K562 (cell line): Measurements from ENCODE around the gene RXFP1. TPM values are rescaled to one million over a fixed set of nuclear protein-coding genes. Genes with fewer than 3 reads are reported as not detected.

Experiments
- ATAC-seq: fragments of 200-7000 bp; cut with Tn5 transposase; 3 replicates; pipeline ENCODE4 v1.9.1; 2020; ENCODE audit warnings: moderate library complexity
- BruUV-seq: library from RNA; stranded (reverse); fragments of 400-500 nt; replicated peaks from 2 replicates; lab custom pipeline; 2021; lab: Mats Ljungman, UMichigan
- CTCF ChIA-PET: fragments of 300-600 bp; formaldehyde crosslinking; extraction: SDS; loops from one replicate; lab custom pipeline; 2021; ENCODE audit warnings: low intra/inter-chr PET ratio; lab: Yijun Ruan, JAX
- POLR2A ChIA-PET: fragments of 300-600, 350-650 bp; sonication (Branson Sonifier 250); formaldehyde crosslinking; extraction: SDS; loops from one replicate; lab custom pipeline; 2021; ENCODE audit warnings: antibody characterized with exemption, inconsistent platforms; lab: Yijun Ruan, JAX
- DNase-seq, 4 experiments: peaks; one replicate each; pipeline versions ENCODE4 v3.0.0 to v3.0.0-alpha.2; 2011 to 2018; ENCODE audit warnings: low spot score in 3 of 4, mixed read lengths in 3 of 4; ENCODE audit errors: extremely low read depth in 1 of 4
- FAIRE-seq: peaks from 2 replicates; lab custom pipeline; 2011; peaks lifted over from hg19 to GRCh38; lab: Jason Lieb, UNC
- H2AFZ ChIP-seq: 2 replicates; pipeline ENCODE4 v1.6.0; 2011; ENCODE audit warnings: low read depth, low read length, control low read depth, inconsistent platforms
- H3K27ac ChIP-seq: fragments of 200-600 bp; 3 replicates; pipeline ENCODE4 v1.8.0; 2011; ENCODE audit warnings: low read depth, mild to moderate bottlenecking, control low read depth, inconsistent platforms, low read length, moderate library complexity, mixed read lengths; ENCODE audit errors: extremely low read depth
- H3K27me3 ChIP-seq, 2 experiments: fragments of 300-600 bp in 1 of 2; 2 replicates in 1 of 2; 3 replicates in 1 of 2; pipeline versions ENCODE4 v1.6.0 to v1.8.0; 2011; ENCODE audit warnings: inconsistent platforms in 2 of 2, low read length in 2 of 2, mild to moderate bottlenecking in 1 of 2, mixed read lengths in 1 of 2, moderate library complexity in 1 of 2; ENCODE audit not compliant: control insufficient read depth in 2 of 2, insufficient read depth in 2 of 2
- H3K36me3 ChIP-seq: fragments of 300-600 bp; 3 replicates; pipeline ENCODE4 v1.8.0; 2011; ENCODE audit warnings: mild to moderate bottlenecking, low read length, inconsistent platforms; ENCODE audit not compliant: control insufficient read depth, insufficient read depth
- H3K4me1 ChIP-seq, 2 experiments: fragments of 200-600 bp in 1 of 2; replicated peaks in 1 of 2; 2 replicates in 1 of 2; 3 replicates in 1 of 2; pipeline versions ENCODE4 v1.5.1 to v1.8.0; 2011; ENCODE audit warnings: inconsistent platforms in 2 of 2, low read length in 2 of 2, mild to moderate bottlenecking in 1 of 2, mixed read lengths in 1 of 2, moderate library complexity in 1 of 2; ENCODE audit not compliant: control insufficient read depth in 2 of 2, insufficient read depth in 2 of 2
- H3K4me2 ChIP-seq: 2 replicates; pipeline ENCODE4 v1.6.1; 2011; ENCODE audit warnings: low read length, control low read depth, inconsistent platforms, mixed read lengths; ENCODE audit not compliant: insufficient read depth
- H3K4me3 ChIP-seq: fragments of 200-600 bp; sonication (generic), shearing (Covaris generic); 2 replicates; pipeline ENCODE4 v1.5.1; 2016; ENCODE audit warnings: control low read depth, inconsistent platforms
- H3K79me2 ChIP-seq: fragments of 200-600 bp; 3 replicates; pipeline ENCODE4 v1.8.0; 2011; ENCODE audit warnings: low read length, inconsistent platforms; ENCODE audit not compliant: control insufficient read depth, insufficient read depth
- H3K9ac ChIP-seq, 2 experiments: 2 replicates each; pipeline versions ENCODE4 v1.6.0 to v1.6.1; 2011; ENCODE audit warnings: low read depth in 2 of 2, low read length in 2 of 2, control low read depth in 1 of 2, inconsistent platforms in 1 of 2, mild to moderate bottlenecking in 1 of 2, mixed read lengths in 1 of 2; ENCODE audit not compliant: insufficient read depth in 1 of 2
- H3K9me1 ChIP-seq: one replicate; pipeline ENCODE4 v1.6.0; 2011; ENCODE audit warnings: inconsistent platforms, mild to moderate bottlenecking, low read length, moderate library complexity; ENCODE audit not compliant: control insufficient read depth, insufficient read depth
- H3K9me3 ChIP-seq: replicated peaks from 2 replicates; pipeline ENCODE4 v1.5.1; 2011; ENCODE audit warnings: low read depth, low read length, inconsistent platforms; ENCODE audit not compliant: control insufficient read depth, insufficient read depth
- H4K20me1 ChIP-seq: replicated peaks from 2 replicates; pipeline ENCODE4 v1.6.1; 2011; ENCODE audit warnings: low read length, inconsistent platforms, mixed read lengths; ENCODE audit not compliant: control insufficient read depth, insufficient read depth
- DMBX1 ChIP-seq: fragments of 250-450 bp; sonication (Bioruptor Pico); IDR thresholded peaks from 2 replicates; pipeline ENCODE4 v1.8.0; 2022; ENCODE audit warnings: inconsistent platforms, mild to moderate bottlenecking, moderate library complexity, borderline replicate concordance
- E2F5 ChIP-seq: sonication (generic); formaldehyde crosslinking; IDR thresholded peaks from 2 replicates; pipeline ENCODE4 v1.8.0; 2022; ENCODE audit warnings: mild to moderate bottlenecking, missing genetic modification reagents
- EWSR1 ChIP-seq: fragments of 450-650 bp; IDR thresholded peaks from 2 replicates; pipeline ENCODE4 v1.6.1; 2018; ENCODE audit warnings: borderline replicate concordance, mild to moderate bottlenecking, low read depth, moderate library complexity; ENCODE audit not compliant: partially characterized antibody
- FOSL1 ChIP-seq: fragments of 200-800 bp; sonication (Bioruptor generic); conservative IDR thresholded peaks from 2 replicates; pipeline ENCODE4 v1.6.1; 2016; ENCODE audit warnings: missing genetic modification characterization, missing compliant biosample characterization
- GABPB1 ChIP-seq: sonication (generic); formaldehyde crosslinking; IDR thresholded peaks from 2 replicates; pipeline ENCODE4 v1.8.0; 2022; ENCODE audit warnings: mild to moderate bottlenecking, missing genetic modification reagents
- GTF2A2 ChIP-seq: IDR thresholded peaks from 2 replicates; pipeline ENCODE4 v1.6.1; 2016; ENCODE audit warnings: mild to moderate bottlenecking, missing genetic modification characterization, missing compliant biosample characterization
- HDAC1 ChIP-seq, 2 experiments: fragments of 450-650 bp; IDR thresholded peaks; 2 replicates each; pipeline ENCODE4 v1.6.1; 2016 to 2017; ENCODE audit warnings: inconsistent platforms in 1 of 2, mild to moderate bottlenecking in 1 of 2, moderate library complexity in 1 of 2
- HLTF ChIP-seq: fragments of 450-650 bp; IDR thresholded peaks from 2 replicates; pipeline ENCODE4 v1.6.1; 2016
- KLF10 ChIP-seq: fragments of 250-450 bp; sonication (Bioruptor Pico); IDR thresholded peaks from 2 replicates; pipeline ENCODE4 v1.6.1; 2021; ENCODE audit warnings: matching md5 sums
- L3MBTL2 ChIP-seq: fragments of 450-650 bp; IDR thresholded peaks from 2 replicates; pipeline ENCODE4 v1.6.1; 2016; ENCODE audit warnings: mild to moderate bottlenecking, moderate library complexity
- MTA1 ChIP-seq: fragments of 450-650 bp; IDR thresholded peaks from 2 replicates; pipeline ENCODE4 v1.6.1; 2017; ENCODE audit warnings: borderline replicate concordance
- NR1H2 ChIP-seq: sonication (generic); formaldehyde crosslinking; IDR thresholded peaks from 2 replicates; pipeline ENCODE4 v1.4.0; 2020; ENCODE audit warnings: mild to moderate bottlenecking, missing genetic modification reagents
- NR2C1 ChIP-seq, 2 experiments: fragments of 450-650 bp; IDR thresholded peaks; 2 replicates each; pipeline ENCODE4 v1.6.1; 2017; ENCODE audit warnings: mild to moderate bottlenecking in 2 of 2, antibody characterized with exemption in 1 of 2, inconsistent platforms in 1 of 2, missing compliant biosample characterization in 1 of 2, missing genetic modification characterization in 1 of 2
- RBBP5 ChIP-seq: fragments of 200-600 bp; sonication (generic); IDR thresholded peaks from 2 replicates; pipeline ENCODE4 v1.6.1; 2012; ENCODE audit warnings: borderline replicate concordance, mild to moderate bottlenecking, low read length, control low read depth, inconsistent platforms; ENCODE audit not compliant: insufficient read depth, poor library complexity, severe bottlenecking
- SIN3B ChIP-seq: fragments of 450-650 bp; IDR thresholded peaks from 2 replicates; pipeline ENCODE4 v1.6.1; 2017; ENCODE audit warnings: low read depth, mild to moderate bottlenecking, moderate library complexity
- SMARCC2 ChIP-seq: fragments of 450-650 bp; IDR thresholded peaks from 2 replicates; pipeline ENCODE4 v1.6.1; 2017; ENCODE audit warnings: antibody characterized with exemption, moderate library complexity, mild to moderate bottlenecking, low read depth
- SP1 ChIP-seq: sonication (generic); formaldehyde crosslinking; IDR thresholded peaks from 2 replicates; pipeline ENCODE4 v1.8.1; 2022; ENCODE audit warnings: mild to moderate bottlenecking, missing genetic modification reagents
- SPI1 ChIP-seq: IDR thresholded peaks from 2 replicates; pipeline ENCODE4 v1.6.1; 2011; ENCODE audit warnings: low read depth, low read length, control low read depth, borderline replicate concordance
- WGBS: fragments of 100-300 bp; shearing (Covaris generic); methylation state at CpG from one replicate; pipeline ENCODE4 v1.1.6; 2016; ENCODE audit warnings: low coverage, mixed read lengths; ENCODE audit not compliant: insufficient coverage; ENCODE audit errors: missing lambda C conversion rate; 5-methylcytosine and 5-hydroxymethylcytosine counted together
- in situ Hi-C: fragments of 300-500 bp; cut with MboI; formaldehyde crosslinking; loops from 4 replicates; pipeline ENCODE4 v1.15.0; 2018; ENCODE audit warnings: inconsistent platforms, mixed read lengths
- intact Hi-C: fragments of 100-400 bp; cut with micrococcal nuclease; formaldehyde crosslinking; loops from 2 replicates; pipeline ENCODE4 v1.14.2; 2022
- polyA plus RNA-seq, 8 experiments: library from polyadenylated mRNA; depleted of rRNA in 4 of 8; stranded (reverse) in 5 of 8; unstranded in 3 of 8; fragments of >200 nt; fragmentation: Nextera tagmentation in 2 of 8; fragmentation: Illumina TruSeq in 1 of 8; extraction: Ambion mirVana in 2 of 8; extraction: Trizol in 1 of 8; gene quantifications; 2 replicates each; pipeline versions ENCODE4 v1.2.1 to v1.2.3, GENCODE V29; 2011 to 2014; ENCODE audit warnings: inconsistent platforms in 1 of 8, missing spikeins in 1 of 8
- total RNA-seq, 7 experiments: library from RNA; depleted of rRNA in 6 of 7; stranded (reverse); fragments of >200 nt in 6 of 7; fragmentation: Illumina TruSeq in 2 of 7; extraction: Trizol in 2 of 7; gene quantifications; 2 replicates each; pipeline versions ENCODE4 v1.2.1 to v1.2.3, GENCODE V29; 2011 to 2021; ENCODE audit warnings: low replicate concordance in 1 of 7
- TF ChIP-seq, protein P1 (sequence below): fragments of 250-450 bp; sonication (Bioruptor Pico); IDR thresholded peaks from 2 replicates; pipeline ENCODE4 v1.5.0; 2021
- TF ChIP-seq, protein P2 (sequence below), 2 experiments: fragments of 450-650 bp; conservative IDR thresholded peaks; 2 replicates each; pipeline ENCODE4 v1.6.1; 2017; ENCODE audit warnings: mild to moderate bottlenecking in 2 of 2, moderate library complexity in 2 of 2

The RXFP1 gene
- total and polyA plus RNA-seq, 9 of the 15 experiments (the other 6 are each of a cell fraction or from before 2014, with no cell fraction given), result 0.03 to 0.06 (median 0.04) TPM; not detected in 6

GRCh38 chr4:158586881-158587280, 65.2 kb downstream of the RXFP1 start:
- no peak overlapping the region for H2AFZ ChIP-seq
- H3K79me2 ChIP-seq, result no peaks in the 10 kb centered on the region
- no peaks in the 10 kb centered on the region for H3K9me1 ChIP-seq
- CTCF ChIA-PET, result no interaction called here
- no peaks in the 10 kb centered on the region for H3K4me1 ChIP-seq
- POLR2A ChIA-PET, result interaction anchor here (1.2 kb wide), 1 partner anchor 12 kb away, joined by 3 read pairs; no protein-coding TSS in a partner anchor
- FAIRE-seq (no peak), DNase-seq (no peak), ATAC-seq (no peak)
- in situ Hi-C loops, result no loop called here
- WGBS, result 9% methylated on average over 4 of the region's 4 CpGs
- H3K36me3 ChIP-seq, result no peaks in the 10 kb centered on the region
- no peaks in the 10 kb centered on the region for H4K20me1 ChIP-seq
- no peaks in the 10 kb centered on the region for H3K27me3 ChIP-seq
- intact Hi-C loops, result no loop called here
- no peaks in the 10 kb centered on the region for H3K9me3 ChIP-seq
- no peak overlapping the region for H3K4me3 ChIP-seq
- H3K9ac ChIP-seq, result no peak overlapping the region
- H3K4me2 ChIP-seq, result no peak overlapping the region
- TF ChIP-seq E2F5 (CRISPR knock-in tag) (no peak), SIN3B (no peak), HDAC1 (IDR thresholded peaks at IDR 0.05) (no peak), EWSR1 (no peak), SMARCC2 (no peak), DMBX1 (CRISPR knock-in tag) (no peak), GTF2A2 (tag) (no peak), MTA1 (no peak), NR2C1 (IDR thresholded peaks at IDR 0.05) (no peak), NR2C1 (tag; IDR thresholded peaks at IDR 0.05) (no peak), KLF10 (no peak), SPI1 (no peak), RBBP5 (no peak), L3MBTL2 (no peak), NR1H2 (CRISPR knock-in tag) (no peak), SP1 (CRISPR knock-in tag) (no peak), HLTF (no peak), GABPB1 (CRISPR knock-in tag) (no peak), FOSL1 (tag) (no peak)
- TF ChIP-seq, protein P1, sequence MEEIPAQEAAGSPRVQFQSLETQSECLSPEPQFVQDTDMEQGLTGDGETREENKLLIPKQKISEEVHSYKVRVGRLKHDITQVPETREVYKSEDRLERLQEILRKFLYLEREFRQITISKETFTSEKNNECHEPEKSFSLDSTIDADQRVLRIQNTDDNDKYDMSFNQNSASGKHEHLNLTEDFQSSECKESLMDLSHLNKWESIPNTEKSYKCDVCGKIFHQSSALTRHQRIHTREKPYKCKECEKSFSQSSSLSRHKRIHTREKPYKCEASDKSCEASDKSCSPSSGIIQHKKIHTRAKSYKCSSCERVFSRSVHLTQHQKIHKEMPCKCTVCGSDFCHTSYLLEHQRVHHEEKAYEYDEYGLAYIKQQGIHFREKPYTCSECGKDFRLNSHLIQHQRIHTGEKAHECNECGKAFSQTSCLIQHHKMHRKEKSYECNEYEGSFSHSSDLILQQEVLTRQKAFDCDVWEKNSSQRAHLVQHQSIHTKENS (CRISPR knock-in tag), result no peak
- TF ChIP-seq, protein P2, sequence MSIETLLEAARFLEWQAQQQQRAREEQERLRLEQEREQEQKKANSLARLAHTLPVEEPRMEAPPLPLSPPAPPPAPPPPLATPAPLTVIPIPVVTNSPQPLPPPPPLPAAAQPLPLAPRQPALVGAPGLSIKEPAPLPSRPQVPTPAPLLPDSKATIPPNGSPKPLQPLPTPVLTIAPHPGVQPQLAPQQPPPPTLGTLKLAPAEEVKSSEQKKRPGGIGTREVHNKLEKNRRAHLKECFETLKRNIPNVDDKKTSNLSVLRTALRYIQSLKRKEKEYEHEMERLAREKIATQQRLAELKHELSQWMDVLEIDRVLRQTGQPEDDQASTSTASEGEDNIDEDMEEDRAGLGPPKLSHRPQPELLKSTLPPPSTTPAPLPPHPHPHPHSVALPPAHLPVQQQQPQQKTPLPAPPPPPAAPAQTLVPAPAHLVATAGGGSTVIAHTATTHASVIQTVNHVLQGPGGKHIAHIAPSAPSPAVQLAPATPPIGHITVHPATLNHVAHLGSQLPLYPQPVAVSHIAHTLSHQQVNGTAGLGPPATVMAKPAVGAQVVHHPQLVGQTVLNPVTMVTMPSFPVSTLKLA (conservative IDR thresholded peaks at IDR 0.05), result no peak
- BruUV-seq, result no TSS peak
- no peak overlapping the region for H3K27ac ChIP-seq
